ENCODE results near the gene TTR. TPM values are rescaled to one million over a fixed set of nuclear protein-coding genes. Genes with fewer than 3 reads are reported as not detected.

The TTR gene
- total RNA-seq, 4 donors from 2014 or later: not detected

DNA sequence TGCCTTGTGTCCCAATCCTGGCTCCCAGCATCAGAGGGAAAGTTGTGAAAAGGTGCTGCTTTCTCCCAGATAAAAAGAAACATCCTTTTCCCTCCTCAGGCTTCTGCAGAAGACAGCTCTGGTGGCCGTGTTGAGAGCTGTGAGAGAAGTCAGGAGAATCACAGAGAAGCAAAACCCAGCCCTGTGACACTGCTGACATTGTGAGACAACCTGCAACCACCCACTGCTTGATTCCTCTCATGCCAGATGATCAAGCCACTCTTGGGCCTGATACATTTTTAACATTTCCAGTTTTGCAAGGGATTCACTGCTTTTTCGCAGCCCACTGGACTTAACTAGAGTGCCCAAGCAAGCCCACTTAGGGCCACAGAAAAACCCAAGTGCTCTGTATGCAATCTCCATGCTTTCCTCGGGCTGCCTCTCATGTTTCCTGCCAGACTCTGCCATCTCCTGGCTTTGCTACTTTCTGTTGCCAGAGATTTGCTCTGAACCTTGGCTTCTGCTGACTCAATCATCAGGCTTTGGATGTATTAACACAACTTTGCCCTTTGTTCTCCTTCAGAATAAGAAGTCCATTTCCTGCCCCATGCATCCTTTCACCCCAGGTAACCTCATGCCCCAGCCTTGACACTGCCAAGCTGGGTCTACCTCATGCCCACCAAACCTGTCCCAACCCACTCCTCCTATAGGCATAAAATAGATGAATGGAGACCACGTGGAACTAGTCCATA, 24.9 kb upstream of the TTR start:
- TF ChIP-seq, protein P1, sequence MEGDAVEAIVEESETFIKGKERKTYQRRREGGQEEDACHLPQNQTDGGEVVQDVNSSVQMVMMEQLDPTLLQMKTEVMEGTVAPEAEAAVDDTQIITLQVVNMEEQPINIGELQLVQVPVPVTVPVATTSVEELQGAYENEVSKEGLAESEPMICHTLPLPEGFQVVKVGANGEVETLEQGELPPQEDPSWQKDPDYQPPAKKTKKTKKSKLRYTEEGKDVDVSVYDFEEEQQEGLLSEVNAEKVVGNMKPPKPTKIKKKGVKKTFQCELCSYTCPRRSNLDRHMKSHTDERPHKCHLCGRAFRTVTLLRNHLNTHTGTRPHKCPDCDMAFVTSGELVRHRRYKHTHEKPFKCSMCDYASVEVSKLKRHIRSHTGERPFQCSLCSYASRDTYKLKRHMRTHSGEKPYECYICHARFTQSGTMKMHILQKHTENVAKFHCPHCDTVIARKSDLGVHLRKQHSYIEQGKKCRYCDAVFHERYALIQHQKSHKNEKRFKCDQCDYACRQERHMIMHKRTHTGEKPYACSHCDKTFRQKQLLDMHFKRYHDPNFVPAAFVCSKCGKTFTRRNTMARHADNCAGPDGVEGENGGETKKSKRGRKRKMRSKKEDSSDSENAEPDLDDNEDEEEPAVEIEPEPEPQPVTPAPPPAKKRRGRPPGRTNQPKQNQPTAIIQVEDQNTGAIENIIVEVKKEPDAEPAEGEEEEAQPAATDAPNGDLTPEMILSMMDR (IDR thresholded peaks at IDR 0.05; ENCODE audit: low read depth): no peak

DNA sequence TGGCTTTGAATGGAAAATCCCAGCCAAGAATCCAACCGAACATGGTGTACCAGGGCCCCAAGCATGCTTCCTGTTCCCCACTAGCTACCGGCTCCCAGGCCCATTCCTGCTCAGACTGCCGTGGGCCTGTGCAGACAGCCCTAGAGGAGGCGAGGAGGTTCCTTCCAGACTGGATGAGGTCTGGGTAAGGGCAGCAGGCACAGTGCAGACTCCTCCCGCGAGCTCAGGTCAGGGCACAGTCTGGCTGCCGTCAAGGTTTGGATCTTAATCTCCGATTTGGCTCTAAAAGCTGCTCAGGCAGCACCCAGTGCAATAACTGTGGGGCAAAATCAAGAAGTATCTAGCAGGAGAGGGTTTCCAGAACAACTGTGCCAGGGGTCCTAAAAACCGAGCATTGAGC, 19.3 kb upstream of the TTR start:
- TF ChIP-seq, protein P1 (IDR thresholded peaks at IDR 0.05; ENCODE audit: low read depth): no peak

DNA sequence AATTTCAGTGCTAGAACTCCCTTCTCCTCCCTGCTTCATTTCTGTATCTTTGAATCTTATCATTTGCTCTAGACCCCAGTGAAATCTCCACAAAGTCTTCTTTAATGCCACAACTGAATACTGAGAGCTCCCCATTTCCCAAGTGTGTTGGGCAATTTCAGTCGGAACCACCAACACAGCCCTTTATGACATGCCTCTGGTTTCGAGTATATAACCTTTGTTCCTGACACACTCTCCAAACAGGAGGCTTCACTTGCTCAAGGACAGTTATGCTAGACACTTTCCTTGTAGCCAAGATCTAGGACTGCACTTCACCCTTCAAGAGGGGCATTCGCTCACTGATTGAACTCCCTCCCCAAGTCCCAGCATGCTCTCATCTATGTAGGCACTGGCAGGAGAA, 18.6 kb upstream of the TTR start:
- TF ChIP-seq, protein P1 (IDR thresholded peaks at IDR 0.05; ENCODE audit: low read depth): no peak

DNA sequence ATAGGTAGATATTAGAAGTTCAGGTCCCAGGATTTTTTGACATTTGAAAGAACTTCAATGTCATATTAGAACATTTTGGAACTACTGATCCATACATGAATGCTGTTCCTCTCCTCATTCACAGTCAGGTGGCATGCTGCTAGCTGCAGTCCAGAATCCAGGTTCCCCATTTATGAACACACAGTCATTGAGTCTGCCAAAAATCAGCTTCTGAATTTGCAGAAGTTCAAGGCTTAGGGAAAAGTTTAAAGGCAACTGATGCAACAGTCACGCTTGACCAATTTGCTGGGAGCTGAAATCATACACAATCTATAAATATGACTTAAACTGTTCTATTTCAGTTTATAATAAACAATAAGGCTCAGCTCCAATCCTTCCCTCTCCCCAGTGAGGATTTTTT, 17.3 kb upstream of the TTR start:
- TF ChIP-seq, protein P1 (IDR thresholded peaks at IDR 0.05; ENCODE audit: low read depth): no peak

DNA sequence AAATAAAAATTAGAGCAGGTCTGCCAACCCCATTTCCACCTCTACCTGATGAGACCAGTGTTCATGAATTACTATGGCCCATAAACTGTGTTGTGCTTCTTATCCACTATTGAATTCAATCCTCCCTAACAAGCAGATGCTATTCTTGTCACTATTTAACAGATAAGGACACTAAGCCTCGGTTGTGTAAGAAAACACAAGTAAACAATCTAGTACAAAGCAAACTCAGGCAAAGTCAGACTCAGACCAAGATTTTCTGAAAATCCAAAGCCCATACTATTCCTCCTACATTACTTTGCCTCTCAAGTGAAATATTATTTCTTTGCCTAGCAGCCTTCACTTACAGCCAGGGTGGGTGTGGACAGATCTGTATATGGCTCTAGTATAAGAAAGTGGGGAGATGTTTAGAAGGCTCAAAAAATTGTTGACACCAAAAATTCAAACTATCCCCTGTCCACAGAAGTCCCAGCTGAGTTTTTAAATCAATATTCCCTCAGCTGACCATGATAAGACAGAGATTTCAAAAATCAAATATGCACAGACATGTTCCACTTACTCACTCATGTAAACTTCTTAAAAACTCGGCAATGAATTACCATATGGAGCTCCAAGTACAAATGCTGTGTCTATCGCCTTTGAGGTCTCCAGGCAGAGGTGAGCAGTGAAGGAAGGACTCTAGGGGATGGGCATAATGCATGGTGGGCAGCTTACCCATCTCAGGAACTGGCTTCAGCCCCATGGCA, 16.0 kb upstream of the TTR start:
- TF ChIP-seq, protein P1 (IDR thresholded peaks at IDR 0.05; ENCODE audit: low read depth): no peak

DNA sequence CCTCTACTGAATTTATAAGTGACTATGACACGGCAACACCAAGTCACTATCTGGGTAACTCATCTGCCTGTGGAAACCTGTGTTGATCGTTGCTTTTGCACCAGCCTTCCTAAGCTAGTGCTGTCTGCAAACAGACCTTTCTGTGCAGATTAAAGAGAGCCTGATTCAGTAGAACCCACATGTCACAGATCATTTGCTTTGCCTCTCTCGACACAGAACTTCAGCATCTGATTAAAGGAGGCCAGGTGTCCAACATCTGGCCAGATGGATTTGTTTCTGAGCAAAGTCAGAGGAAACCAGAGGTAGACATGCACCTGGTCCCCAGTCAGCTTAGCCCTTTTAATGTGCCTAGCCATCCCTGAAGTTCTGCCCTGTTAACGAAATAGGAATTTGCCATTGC, 15.0 kb upstream of the TTR start:
- TF ChIP-seq, protein P1 (IDR thresholded peaks at IDR 0.05; ENCODE audit: low read depth): no peak

DNA sequence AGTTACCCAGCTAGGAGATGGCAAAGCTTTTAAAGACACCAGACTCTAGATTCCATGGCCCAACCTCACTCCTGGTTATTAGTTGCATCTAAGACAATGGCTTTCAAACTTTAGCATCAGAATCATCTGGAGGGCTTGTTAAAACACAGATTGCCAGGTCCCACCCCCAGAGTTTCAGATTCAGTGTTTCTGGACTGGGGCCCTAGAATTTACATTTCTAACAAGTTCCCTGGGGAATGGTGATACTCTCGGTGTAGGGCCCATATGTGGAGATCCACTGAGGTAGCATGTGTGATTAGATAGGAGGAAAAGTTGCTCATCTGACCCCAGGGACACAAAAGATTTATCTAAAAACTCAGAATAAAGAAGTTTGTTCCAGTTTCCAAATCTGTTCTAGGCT, 14.5 kb upstream of the TTR start:
- TF ChIP-seq, protein P1 (IDR thresholded peaks at IDR 0.05; ENCODE audit: low read depth): no peak

All from subcutaneous adipose tissue (tissue), 4 donors.